WI38 (cell line): Measurements from ENCODE around the gene CCSER1.

Experiments
- H3K4me3 ChIP-seq: 2 replicates; pipeline ENCODE4 v1.5.1; 2011; ENCODE audit warnings: low read depth, mild to moderate bottlenecking, control low read depth, low read length
- CTCF ChIP-seq: IDR thresholded peaks from 2 replicates; pipeline ENCODE4 v1.5.1; 2012; ENCODE audit warnings: low read depth, mild to moderate bottlenecking, control low read depth, low read length

Gene CCSER1

DNA sequence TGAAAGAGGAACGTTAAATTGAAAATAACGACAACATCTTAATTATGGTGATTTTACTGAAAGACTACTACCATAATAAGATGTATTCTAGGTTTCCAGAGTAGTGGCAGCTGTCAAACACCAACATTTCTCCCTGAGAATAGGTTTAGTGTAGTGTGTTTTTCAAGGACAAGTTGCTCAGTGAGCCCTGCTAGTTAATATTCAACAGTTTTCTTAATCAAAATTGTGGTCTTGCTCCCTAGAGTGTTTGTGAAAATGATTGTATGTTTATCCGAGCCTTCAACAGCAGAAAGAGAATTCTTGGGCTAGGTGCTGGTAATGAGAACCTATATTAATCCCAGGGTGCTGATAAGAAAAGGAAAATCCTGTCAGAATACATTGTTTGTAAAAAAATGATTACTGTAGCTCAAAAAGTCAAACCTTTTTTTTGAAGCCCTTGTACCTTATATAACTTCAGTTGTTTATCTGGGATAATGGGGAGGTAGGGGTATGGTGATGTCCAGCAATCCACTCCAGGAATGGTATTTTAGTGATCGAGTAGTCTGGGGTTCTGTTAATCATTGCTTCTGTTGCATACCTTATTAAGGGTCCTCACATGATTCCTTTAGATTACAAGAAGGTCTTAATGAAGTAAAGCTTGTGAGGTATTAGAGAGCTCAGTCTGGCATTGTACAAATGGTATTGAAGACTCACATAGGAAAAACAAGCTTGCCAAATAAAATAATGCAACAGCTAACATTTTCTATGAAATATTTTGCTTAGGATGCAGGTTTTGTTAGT is 110.7 kb downstream of the CCSER1 start:
- TF ChIP-seq CTCF: no peak

DNA sequence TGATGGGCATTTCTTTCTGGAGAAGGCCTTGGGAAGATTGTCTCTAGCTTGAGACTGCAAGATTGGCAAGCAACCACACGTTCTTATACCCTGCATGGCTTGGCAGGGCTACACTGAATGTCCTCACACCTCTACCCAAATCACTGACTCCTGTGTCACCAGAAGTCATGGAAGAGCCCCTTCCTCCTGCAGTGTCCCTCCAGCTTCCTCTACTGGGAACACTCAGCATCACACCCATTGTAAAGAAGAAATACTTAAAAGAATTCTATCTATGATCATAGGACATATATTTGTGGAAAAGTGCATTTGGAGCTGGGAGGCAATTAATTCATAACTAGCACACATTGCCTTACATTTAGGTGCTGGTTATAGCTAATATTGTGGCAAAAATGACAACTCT is 113.1 kb downstream of the CCSER1 start:
- H3K4me3 ChIP-seq: no peak overlapping the region
- no peak for TF ChIP-seq CTCF

More for the DNA sequence above, 110.7 kb downstream of the CCSER1 start:
- no peak overlapping the region for H3K4me3 ChIP-seq

GRCh38 chr4:90241008-90241407 is 113.8 kb downstream of the CCSER1 start:
- no peak for TF ChIP-seq CTCF
- no peak overlapping the region for H3K4me3 ChIP-seq

DNA sequence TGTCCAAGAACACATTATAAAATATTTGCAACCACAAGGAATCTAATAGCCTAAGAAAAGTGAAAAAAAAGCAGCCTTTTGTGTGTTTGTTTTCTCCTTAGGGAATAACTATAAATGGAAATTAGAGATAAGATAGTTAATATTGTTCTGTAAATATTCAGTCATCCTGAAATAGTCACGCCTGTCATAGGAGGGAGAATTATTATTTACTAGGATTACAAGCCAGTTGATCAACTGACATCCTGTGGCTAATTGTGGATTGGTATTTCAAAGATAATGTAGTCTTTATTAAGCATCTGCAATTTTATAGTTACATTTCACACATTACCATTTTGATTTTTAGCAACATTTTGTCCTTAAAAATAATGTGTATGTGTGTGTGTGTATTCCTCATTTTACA is 118.6 kb downstream of the CCSER1 start:
- no peak overlapping the region for H3K4me3 ChIP-seq
- no peak for TF ChIP-seq CTCF

- TF ChIP-seq CTCF: no peak
- H3K4me3 ChIP-seq: no peak overlapping the region
These were observed 119.6 kb downstream of the CCSER1 start for GRCh38 chr4:90246816-90247215.

DNA sequence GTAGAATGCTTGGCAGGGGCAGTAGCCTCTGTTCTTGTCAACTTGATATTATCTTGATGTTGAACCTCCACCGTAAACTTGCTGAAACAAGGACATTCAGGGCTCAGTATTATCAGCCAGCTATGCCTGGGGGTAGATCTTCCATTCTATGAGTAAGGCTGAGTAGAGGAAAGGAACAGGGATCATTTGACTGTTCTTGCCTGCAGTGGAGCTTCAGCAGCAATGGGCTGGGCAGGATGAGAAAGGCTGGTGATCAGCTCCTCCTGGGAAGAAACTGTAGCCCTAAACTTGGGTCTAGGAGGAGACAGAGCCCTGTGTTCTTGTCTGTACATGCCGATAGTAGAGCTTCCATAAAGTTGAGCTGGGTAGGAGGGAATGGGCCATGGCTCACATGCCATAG is 127.2 kb downstream of the CCSER1 start:
- H3K4me3 ChIP-seq: no peak overlapping the region
- TF ChIP-seq CTCF: no peak

DNA sequence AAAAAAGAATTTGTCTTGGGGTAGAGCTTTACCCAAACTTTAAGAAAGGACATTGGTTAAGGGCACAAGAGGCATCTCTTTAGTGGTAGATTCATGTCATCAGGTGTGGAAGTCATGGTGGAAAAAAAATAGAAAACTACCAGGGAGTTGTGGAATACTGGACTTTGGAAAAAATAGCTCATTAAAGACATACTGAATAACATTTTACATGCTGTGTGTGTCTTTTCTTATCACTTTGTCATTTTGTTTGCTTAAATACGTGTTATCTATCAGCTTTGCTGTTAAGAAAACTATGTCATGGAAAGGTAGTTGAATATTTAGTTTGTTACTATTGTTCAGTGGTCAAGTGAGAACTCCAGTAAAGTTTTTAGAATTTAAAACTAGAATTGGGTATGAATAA is 147.0 kb downstream of the CCSER1 start:
- TF ChIP-seq CTCF: no peak
- H3K4me3 ChIP-seq: no peak overlapping the region
